ENCODE data around the gene SLC6A7.

The SLC6A7 gene

GRCh38 chr5:150176745-150177477 is 13.0 kb upstream of the SLC6A7 start:
- WGBS = 90% methylated on average over 8 of the region's 8 CpGs

GRCh38 chr5:150177721-150178120 is 12.1 kb upstream of the SLC6A7 start:
- Histone ChIP-seq H3K9me3 (ENCODE audit: insufficient read depth, low read depth, low read length) (no peaks in the 10 kb centered on the region), H3K27me3 (ENCODE audit: insufficient read depth, low read length) (peaks cover 27% of the 10 kb centered on the region), H3K36me3 (ENCODE audit: insufficient read depth, low read length) (no peaks in the 10 kb centered on the region), H3K9ac (ENCODE audit: low read depth, low read length) (no peak overlapping the region), H3K4me1 (ENCODE audit: insufficient read depth, low read length) (peaks cover 2% of the 10 kb centered on the region; the same call in 1 of the 2 replicates), H3K27ac (ENCODE audit: low read depth, low read length) (no peak overlapping the region), H3K4me3 (ENCODE audit: low read length) (no peak overlapping the region)
- WGBS = 93% methylated on average over 4 of the region's 4 CpGs

More at GRCh38 chr5:150176745-150177477, 13.0 kb upstream of the SLC6A7 start:
- no peak overlapping the region for H3K27ac ChIP-seq (ENCODE audit: low read depth, low read length)
- no peak overlapping the region for H3K9ac ChIP-seq (ENCODE audit: low read depth, low read length)
- H3K36me3 ChIP-seq (ENCODE audit: insufficient read depth, low read length) = no peaks in the 10 kb centered on the region
- no peaks in the 10 kb centered on the region for H3K9me3 ChIP-seq (ENCODE audit: insufficient read depth, low read depth, low read length)
- H3K4me3 ChIP-seq (ENCODE audit: low read length) = no peak overlapping the region
- H3K4me1 ChIP-seq (ENCODE audit: insufficient read depth, low read length) = peaks cover 2% of the 10 kb centered on the region; the same call in 1 of the 2 replicates
- peaks cover 27% of the 10 kb centered on the region for H3K27me3 ChIP-seq (ENCODE audit: insufficient read depth, low read length)

- H3K9me3 ChIP-seq (ENCODE audit: insufficient read depth, low read depth, low read length) = no peaks in the 10 kb centered on the region
- no peak overlapping the region for H3K4me3 ChIP-seq (ENCODE audit: low read length)
- WGBS = 88% methylated on average over 4 of the region's 4 CpGs
- H3K9ac ChIP-seq (ENCODE audit: low read depth, low read length) = no peak overlapping the region
- no peak overlapping the region for H3K27ac ChIP-seq (ENCODE audit: low read depth, low read length)
- peaks cover 26% of the 10 kb centered on the region for H3K27me3 ChIP-seq (ENCODE audit: insufficient read depth, low read length)
- H3K4me1 ChIP-seq (ENCODE audit: insufficient read depth, low read length) = peaks cover 2% of the 10 kb centered on the region; the same call in 1 of the 2 replicates
- H3K36me3 ChIP-seq (ENCODE audit: insufficient read depth, low read length) = no peaks in the 10 kb centered on the region
Measured at GRCh38 chr5:150178262-150178661, 11.6 kb upstream of the SLC6A7 start.

- Histone ChIP-seq H3K36me3 (ENCODE audit: insufficient read depth, low read length) (no peaks in the 10 kb centered on the region), H3K4me3 (ENCODE audit: low read length) (no peak overlapping the region), H3K4me1 (ENCODE audit: insufficient read depth, low read length) (peaks cover 2% of the 10 kb centered on the region; the same call in 1 of the 2 replicates), H3K27ac (ENCODE audit: low read depth, low read length) (no peak overlapping the region), H3K27me3 (ENCODE audit: insufficient read depth, low read length) (peaks cover 19% of the 10 kb centered on the region), H3K9me3 (ENCODE audit: insufficient read depth, low read depth, low read length) (no peaks in the 10 kb centered on the region), H3K9ac (ENCODE audit: low read depth, low read length) (no peak overlapping the region)
- 92% methylated on average over 7 of the region's 7 CpGs for WGBS
Measured at GRCh38 chr5:150179019-150179620, 10.7 kb upstream of the SLC6A7 start.

- Histone ChIP-seq H3K4me1 (ENCODE audit: insufficient read depth, low read length) (peaks cover 5% of the 10 kb centered on the region; the same call in 1 of the 2 replicates), H3K4me3 (ENCODE audit: low read length) (no peak overlapping the region), H3K36me3 (ENCODE audit: insufficient read depth, low read length) (no peaks in the 10 kb centered on the region), H3K27me3 (ENCODE audit: insufficient read depth, low read length) (peaks cover 31% of the 10 kb centered on the region), H3K9me3 (ENCODE audit: insufficient read depth, low read depth, low read length) (no peaks in the 10 kb centered on the region), H3K9ac (ENCODE audit: low read depth, low read length) (no peak overlapping the region), H3K27ac (ENCODE audit: low read depth, low read length) (no peak overlapping the region)
- WGBS = 91% methylated on average over 18 of the region's 18 CpGs
Measured at GRCh38 chr5:150180241-150181026, 9.4 kb upstream of the SLC6A7 start.

- H3K9ac ChIP-seq (ENCODE audit: low read depth, low read length) = no peak overlapping the region
- no peaks in the 10 kb centered on the region for H3K9me3 ChIP-seq (ENCODE audit: insufficient read depth, low read depth, low read length)
- H3K27ac ChIP-seq (ENCODE audit: low read depth, low read length) = no peak overlapping the region
- peaks cover 9% of the 10 kb centered on the region; the same call in 1 of the 2 replicates for H3K4me1 ChIP-seq (ENCODE audit: insufficient read depth, low read length)
- no peak overlapping the region for H3K4me3 ChIP-seq (ENCODE audit: low read length)
- no peaks in the 10 kb centered on the region for H3K36me3 ChIP-seq (ENCODE audit: insufficient read depth, low read length)
- 93% methylated on average over 5 of the region's 5 CpGs for WGBS
- peaks cover 36% of the 10 kb centered on the region for H3K27me3 ChIP-seq (ENCODE audit: insufficient read depth, low read length)
Measured at GRCh38 chr5:150181027-150181426, 8.8 kb upstream of the SLC6A7 start.

GRCh38 chr5:150181766-150182545 is 7.9 kb upstream of the SLC6A7 start:
- no peak overlapping the region for H3K4me3 ChIP-seq (ENCODE audit: low read length)
- H3K9ac ChIP-seq (ENCODE audit: low read depth, low read length) = no peak overlapping the region
- WGBS = 87% methylated on average over 9 of the region's 9 CpGs
- H3K27me3 ChIP-seq (ENCODE audit: insufficient read depth, low read length) = peaks cover 46% of the 10 kb centered on the region
- peaks cover 12% of the 10 kb centered on the region; the same call in 1 of the 2 replicates for H3K4me1 ChIP-seq (ENCODE audit: insufficient read depth, low read length)
- H3K9me3 ChIP-seq (ENCODE audit: insufficient read depth, low read depth, low read length) = no peaks in the 10 kb centered on the region
- no peak overlapping the region for H3K27ac ChIP-seq (ENCODE audit: low read depth, low read length)
- no peaks in the 10 kb centered on the region for H3K36me3 ChIP-seq (ENCODE audit: insufficient read depth, low read length)

- peaks cover 12% of the 10 kb centered on the region; the same call in 1 of the 2 replicates for H3K4me1 ChIP-seq (ENCODE audit: insufficient read depth, low read length)
- no peak overlapping the region for H3K4me3 ChIP-seq (ENCODE audit: low read length)
- no peak overlapping the region for H3K9ac ChIP-seq (ENCODE audit: low read depth, low read length)
- 95% methylated on average over 10 of the region's 10 CpGs for WGBS
- no peak overlapping the region for H3K27ac ChIP-seq (ENCODE audit: low read depth, low read length)
- H3K9me3 ChIP-seq (ENCODE audit: insufficient read depth, low read depth, low read length) = no peaks in the 10 kb centered on the region
- H3K27me3 ChIP-seq (ENCODE audit: insufficient read depth, low read length) = peaks cover 54% of the 10 kb centered on the region
- no peaks in the 10 kb centered on the region for H3K36me3 ChIP-seq (ENCODE audit: insufficient read depth, low read length)
Measured at GRCh38 chr5:150182774-150183173, 7.1 kb upstream of the SLC6A7 start.

- no peaks in the 10 kb centered on the region for H3K36me3 ChIP-seq (ENCODE audit: insufficient read depth, low read length)
- H3K27me3 ChIP-seq (ENCODE audit: insufficient read depth, low read length) = peaks cover 61% of the 10 kb centered on the region
- WGBS = 95% methylated on average over 12 of the region's 12 CpGs
- no peaks in the 10 kb centered on the region for H3K9me3 ChIP-seq (ENCODE audit: insufficient read depth, low read depth, low read length)
- peaks cover 12% of the 10 kb centered on the region; the same call in 1 of the 2 replicates for H3K4me1 ChIP-seq (ENCODE audit: insufficient read depth, low read length)
- no peak overlapping the region for H3K27ac ChIP-seq (ENCODE audit: low read depth, low read length)
- no peak overlapping the region for H3K9ac ChIP-seq (ENCODE audit: low read depth, low read length)
- H3K4me3 ChIP-seq (ENCODE audit: low read length) = no peak overlapping the region
Measured at GRCh38 chr5:150183436-150183835, 6.4 kb upstream of the SLC6A7 start.

- no peaks in the 10 kb centered on the region for H3K36me3 ChIP-seq (ENCODE audit: insufficient read depth, low read length)
- H3K9ac ChIP-seq (ENCODE audit: low read depth, low read length) = no peak overlapping the region
- 79% methylated on average over 2 of the region's 2 CpGs for WGBS
- H3K27ac ChIP-seq (ENCODE audit: low read depth, low read length) = no peak overlapping the region
- no peaks in the 10 kb centered on the region for H3K9me3 ChIP-seq (ENCODE audit: insufficient read depth, low read depth, low read length)
- H3K27me3 ChIP-seq (ENCODE audit: insufficient read depth, low read length) = peaks cover 66% of the 10 kb centered on the region
- H3K4me1 ChIP-seq (ENCODE audit: insufficient read depth, low read length) = peaks cover 12% of the 10 kb centered on the region; the same call in 1 of the 2 replicates
- H3K4me3 ChIP-seq (ENCODE audit: low read length) = no peak overlapping the region
Measured at GRCh38 chr5:150184006-150184405, 5.9 kb upstream of the SLC6A7 start.
